Measurements from ENCODE around the gene PPP6R3.

DNA sequence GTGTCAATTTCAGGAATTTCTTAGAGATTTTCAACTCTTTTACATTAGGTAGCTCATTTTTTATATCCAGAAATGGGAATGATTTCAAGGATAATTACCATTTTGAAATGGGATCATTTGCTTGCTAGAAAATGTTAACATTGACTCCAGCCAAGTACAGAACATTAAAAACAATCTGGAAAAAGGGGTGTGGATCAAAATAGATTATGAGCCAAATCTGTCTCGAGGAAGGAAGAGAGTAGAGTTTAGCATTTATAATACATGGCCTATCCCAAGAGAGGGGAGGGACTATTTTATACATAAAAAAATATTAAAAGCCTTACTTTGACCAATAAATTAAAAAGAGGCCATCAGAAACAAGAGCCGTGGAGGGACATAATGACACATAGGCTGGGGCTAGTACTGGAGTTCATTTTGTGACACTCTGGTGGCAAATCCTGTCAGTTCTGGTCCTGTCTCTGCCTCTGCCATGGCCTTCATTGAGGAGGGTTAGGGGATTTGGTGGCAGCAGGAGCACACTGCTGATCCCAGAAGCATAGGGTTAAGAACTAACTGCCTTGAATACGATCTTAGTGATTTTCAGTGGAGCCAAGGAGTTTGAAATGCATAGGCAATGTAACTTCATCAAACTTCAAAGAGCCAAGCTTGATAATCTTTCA is 20.4 kb downstream of the PPP6R3 start:
- TF ChIP-seq, protein P1, sequence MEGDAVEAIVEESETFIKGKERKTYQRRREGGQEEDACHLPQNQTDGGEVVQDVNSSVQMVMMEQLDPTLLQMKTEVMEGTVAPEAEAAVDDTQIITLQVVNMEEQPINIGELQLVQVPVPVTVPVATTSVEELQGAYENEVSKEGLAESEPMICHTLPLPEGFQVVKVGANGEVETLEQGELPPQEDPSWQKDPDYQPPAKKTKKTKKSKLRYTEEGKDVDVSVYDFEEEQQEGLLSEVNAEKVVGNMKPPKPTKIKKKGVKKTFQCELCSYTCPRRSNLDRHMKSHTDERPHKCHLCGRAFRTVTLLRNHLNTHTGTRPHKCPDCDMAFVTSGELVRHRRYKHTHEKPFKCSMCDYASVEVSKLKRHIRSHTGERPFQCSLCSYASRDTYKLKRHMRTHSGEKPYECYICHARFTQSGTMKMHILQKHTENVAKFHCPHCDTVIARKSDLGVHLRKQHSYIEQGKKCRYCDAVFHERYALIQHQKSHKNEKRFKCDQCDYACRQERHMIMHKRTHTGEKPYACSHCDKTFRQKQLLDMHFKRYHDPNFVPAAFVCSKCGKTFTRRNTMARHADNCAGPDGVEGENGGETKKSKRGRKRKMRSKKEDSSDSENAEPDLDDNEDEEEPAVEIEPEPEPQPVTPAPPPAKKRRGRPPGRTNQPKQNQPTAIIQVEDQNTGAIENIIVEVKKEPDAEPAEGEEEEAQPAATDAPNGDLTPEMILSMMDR (IDR thresholded peaks at IDR 0.05; ENCODE audit: borderline replicate concordance, extremely low read depth, low read length, poor library complexity, severe bottlenecking), result no peak
- no peak for TF ChIP-seq EZH2 (IDR thresholded peaks at IDR 0.05; ENCODE audit: borderline replicate concordance, low read depth, low read length, severe bottlenecking)
